Endothelial cell (in vitro differentiated cells): ENCODE results near the gene GMPR2. TPM values are rescaled to one million over a fixed set of nuclear protein-coding genes. Genes with fewer than 3 reads are reported as not detected.
A peak's percentile ranks its signal among the peaks of the same experiment; 100 is the strongest.

Experiments
- DNase-seq: peaks from one replicate; pipeline ENCODE4 v3.0.0; 2021; ENCODE audit warnings: low spot score
- H3K27ac Mint-ChIP-seq: one replicate; pipeline ENCODE4 v1.8.0; 2021; ENCODE audit warnings: mixed read lengths, inconsistent platforms; ENCODE audit not compliant: unreplicated experiment
- H3K27me3 Mint-ChIP-seq: one replicate; pipeline ENCODE4 v1.8.0; 2021; ENCODE audit warnings: mild to moderate bottlenecking, moderate library complexity, mixed read lengths, inconsistent platforms; ENCODE audit not compliant: unreplicated experiment
- H3K36me3 Mint-ChIP-seq: one replicate; pipeline ENCODE4 v1.8.0; 2021; ENCODE audit warnings: mild to moderate bottlenecking, low read depth, mixed read lengths, inconsistent platforms; ENCODE audit not compliant: unreplicated experiment
- H3K4me1 Mint-ChIP-seq: one replicate; pipeline ENCODE4 v1.8.0; 2021; ENCODE audit warnings: mild to moderate bottlenecking, mixed read lengths, inconsistent platforms; ENCODE audit not compliant: unreplicated experiment
- H3K4me3 Mint-ChIP-seq: one replicate; pipeline ENCODE4 v1.8.0; 2021; ENCODE audit warnings: mild to moderate bottlenecking, mixed read lengths, inconsistent platforms; ENCODE audit not compliant: unreplicated experiment
- H3K9me3 Mint-ChIP-seq: one replicate; pipeline ENCODE4 v1.8.0; 2021; ENCODE audit warnings: mixed read lengths, inconsistent platforms; ENCODE audit not compliant: unreplicated experiment
- CTCF ChIP-seq: fragments of 200-600 bp; sonication (generic); IDR thresholded peaks from one replicate; pipeline ENCODE4 v1.5.0; 2021; ENCODE audit warnings: antibody characterized with exemption; ENCODE audit not compliant: unreplicated experiment
- total RNA-seq: library from RNA; stranded (reverse); fragmentation: NEBNext Ultra II Directional; extraction: Animal tissue kit (Norgen Biotek cat#: 25700); gene quantifications from one replicate; pipeline ENCODE4 v1.2.1, GENCODE V29; 2021; ENCODE audit not compliant: unreplicated experiment

GMPR2 gene
- total RNA-seq, 1 donor from 2014 or later, result 61.3 TPM

GRCh38 chr14:24255931-24256711, 23.4 kb downstream of the GMPR2 start:
- no peak for TF ChIP-seq CTCF
- Mint-ChIP-seq H3K36me3 (no peaks in the 10 kb centered on the region), H3K4me3 (no peak overlapping the region), H3K4me1 (peaks cover 9% of the 10 kb centered on the region), H3K9me3 (no peaks in the 10 kb centered on the region), H3K27me3 (peaks cover 13% of the 10 kb centered on the region), H3K27ac (no peak overlapping the region)
- DNase-seq, result no peak

GRCh38 chr14:24256960-24257359, 24.2 kb downstream of the GMPR2 start:
- DNase-seq, result no peak
- TF ChIP-seq CTCF, result no peak
- H3K27ac Mint-ChIP-seq, result no peak overlapping the region
- peaks cover 15% of the 10 kb centered on the region for H3K27me3 Mint-ChIP-seq
- H3K4me3 Mint-ChIP-seq, result no peak overlapping the region
- no peaks in the 10 kb centered on the region for H3K36me3 Mint-ChIP-seq
- no peaks in the 10 kb centered on the region for H3K9me3 Mint-ChIP-seq
- peaks cover 9% of the 10 kb centered on the region for H3K4me1 Mint-ChIP-seq

DNA sequence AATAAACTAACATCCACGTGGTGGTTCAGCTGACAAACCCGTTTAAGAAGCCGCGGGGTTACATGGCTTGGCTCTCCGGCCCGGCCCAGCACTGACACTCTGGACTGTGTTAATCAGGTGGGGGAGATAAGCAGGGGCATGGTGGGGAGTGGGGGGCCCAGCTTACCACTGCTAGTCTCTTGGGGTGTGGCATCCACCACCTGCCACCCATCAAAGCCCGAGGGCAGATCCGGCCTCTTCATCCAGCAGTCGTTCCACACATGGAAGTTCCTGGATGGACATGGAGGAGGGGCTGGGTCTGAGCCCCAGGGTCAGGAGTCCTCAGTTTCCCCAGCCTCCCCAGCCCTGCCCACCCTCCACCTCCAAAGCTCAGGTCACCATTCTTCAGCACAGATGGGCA, 25.4 kb downstream of the GMPR2 start:
- Mint-ChIP-seq H3K27ac (no peak overlapping the region), H3K9me3 (no peaks in the 10 kb centered on the region), H3K36me3 (no peaks in the 10 kb centered on the region), H3K4me3 (peak overlapping the region; percentile 68), H3K4me1 (peaks cover 9% of the 10 kb centered on the region), H3K27me3 (peaks cover 15% of the 10 kb centered on the region)
- no peak for DNase-seq
- no peak for TF ChIP-seq CTCF

GRCh38 chr14:24258548-24259265, 26.0 kb downstream of the GMPR2 start:
- Mint-ChIP-seq H3K4me1 (peaks cover 9% of the 10 kb centered on the region), H3K27ac (no peak overlapping the region), H3K36me3 (no peaks in the 10 kb centered on the region), H3K4me3 (peak overlapping the region; percentile 68), H3K9me3 (no peaks in the 10 kb centered on the region), H3K27me3 (peaks cover 14% of the 10 kb centered on the region)
- TF ChIP-seq CTCF, result no peak
- no peak for DNase-seq
